ENCODE results near the gene PI3.
"Not testable (repeated sequence)": the region's sequence is repeated elsewhere in the genome, so short reads cannot be mapped to it uniquely, and the experiment has no call there.

The PI3 gene

DNA sequence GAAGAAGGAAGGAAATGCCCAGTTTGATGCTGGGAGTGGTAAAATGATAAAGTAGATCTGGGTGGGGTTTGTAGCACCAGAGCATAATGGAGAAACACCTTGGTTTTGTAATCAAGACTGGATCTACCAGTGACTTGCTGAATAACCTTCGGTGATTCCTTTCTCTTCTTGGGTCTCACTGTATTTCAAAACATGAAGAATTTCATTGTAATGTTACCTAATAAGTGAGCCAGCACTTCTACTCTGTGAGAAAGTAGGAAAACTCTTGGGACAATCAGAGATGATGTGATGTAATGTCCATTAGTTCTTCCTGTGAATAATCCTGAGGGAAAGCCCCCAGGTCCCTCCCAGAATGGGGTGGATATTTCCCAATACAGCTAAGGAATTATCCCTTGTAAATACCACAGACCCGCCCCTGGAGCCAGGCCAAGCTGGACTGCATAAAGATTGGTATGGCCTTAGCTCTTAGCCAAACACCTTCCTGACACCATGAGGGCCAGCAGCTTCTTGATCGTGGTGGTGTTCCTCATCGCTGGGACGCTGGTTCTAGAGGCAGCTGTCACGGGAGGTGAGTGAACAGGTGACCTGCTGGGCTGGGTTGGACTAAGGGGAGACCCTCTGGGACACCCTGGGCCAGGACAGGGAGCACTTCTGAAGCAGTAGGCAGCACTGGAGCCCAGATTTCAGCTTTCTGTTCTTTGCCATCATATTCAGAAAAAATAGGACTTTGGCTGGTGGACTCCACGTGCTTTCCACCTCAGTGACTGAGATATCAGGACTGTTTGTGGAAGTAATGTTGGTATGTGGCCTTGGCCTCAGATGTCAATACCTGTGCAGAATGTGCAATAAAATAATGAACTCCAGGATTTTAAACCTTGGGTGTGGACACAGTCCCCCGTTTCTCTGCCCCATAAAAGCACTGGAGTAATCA lies at the start of gene PI3:
TSS of gene PI3 (plus strand) at position 469 of the 931 bp plus-strand sequence. CDS start at position 490, 21 bp downstream.
- no peak for DNase-seq
- Histone ChIP-seq H3K27me3 (ENCODE audit: insufficient read depth, low read depth, severe bottlenecking) (no peaks in the 10 kb centered on the region), H3K4me3 (ENCODE audit: low read depth, low read length) (no peak within 1 kb of the TSS), H3K27ac (no peak within 1 kb of the TSS), H3K9me3 (ENCODE audit: severe bottlenecking) (no peaks in the 10 kb centered on the region), H3K36me3 (no peaks in the 10 kb centered on the region)
- TF ChIP-seq CTCF (IDR thresholded peaks at IDR 0.05; ENCODE audit: low read depth, low read length) = no peak

DNA sequence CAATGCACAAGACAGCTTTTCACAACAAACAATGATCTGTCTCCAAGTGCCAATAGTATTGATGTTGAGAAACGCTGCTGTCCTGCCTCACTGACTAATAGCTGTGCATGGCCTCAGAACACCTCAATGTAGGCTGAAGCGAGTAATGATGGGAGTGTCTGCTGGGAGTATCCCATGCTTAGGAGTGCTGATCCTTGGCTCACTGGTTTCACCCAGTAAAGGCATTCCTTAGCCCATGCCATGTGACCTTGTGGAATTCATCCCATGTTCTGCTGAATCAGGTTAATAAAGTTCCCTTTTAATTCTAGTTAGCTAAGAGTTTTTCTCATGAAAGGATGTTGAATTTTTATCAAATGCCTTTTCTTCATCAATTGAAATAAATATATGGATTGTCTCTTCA lies 46.6 kb upstream of the PI3 start:
- Histone ChIP-seq H3K27ac (no peak overlapping the region), H3K9me3 (ENCODE audit: severe bottlenecking) (no peaks in the 10 kb centered on the region), H3K4me3 (ENCODE audit: low read depth, low read length) (no peak overlapping the region), H3K27me3 (ENCODE audit: insufficient read depth, low read depth, severe bottlenecking) (no peaks in the 10 kb centered on the region), H3K36me3 (no peaks in the 10 kb centered on the region)
- DNase-seq = no peak
- no peak for TF ChIP-seq CTCF (IDR thresholded peaks at IDR 0.05; ENCODE audit: low read depth, low read length)

- H3K36me3 ChIP-seq = no peaks in the 10 kb centered on the region
- H3K4me3 ChIP-seq (ENCODE audit: low read depth, low read length) = no peak overlapping the region
- TF ChIP-seq CTCF (IDR thresholded peaks at IDR 0.05; ENCODE audit: low read depth, low read length) = no peak
- H3K27me3 ChIP-seq (ENCODE audit: insufficient read depth, low read depth, severe bottlenecking) = no peaks in the 10 kb centered on the region
- H3K27ac ChIP-seq = no peak overlapping the region
- DNase-seq = no peak
- no peaks in the 10 kb centered on the region for H3K9me3 ChIP-seq (ENCODE audit: severe bottlenecking)
These were observed 37.8 kb upstream of the PI3 start for GRCh38 chr20:45136911-45137310.

DNA sequence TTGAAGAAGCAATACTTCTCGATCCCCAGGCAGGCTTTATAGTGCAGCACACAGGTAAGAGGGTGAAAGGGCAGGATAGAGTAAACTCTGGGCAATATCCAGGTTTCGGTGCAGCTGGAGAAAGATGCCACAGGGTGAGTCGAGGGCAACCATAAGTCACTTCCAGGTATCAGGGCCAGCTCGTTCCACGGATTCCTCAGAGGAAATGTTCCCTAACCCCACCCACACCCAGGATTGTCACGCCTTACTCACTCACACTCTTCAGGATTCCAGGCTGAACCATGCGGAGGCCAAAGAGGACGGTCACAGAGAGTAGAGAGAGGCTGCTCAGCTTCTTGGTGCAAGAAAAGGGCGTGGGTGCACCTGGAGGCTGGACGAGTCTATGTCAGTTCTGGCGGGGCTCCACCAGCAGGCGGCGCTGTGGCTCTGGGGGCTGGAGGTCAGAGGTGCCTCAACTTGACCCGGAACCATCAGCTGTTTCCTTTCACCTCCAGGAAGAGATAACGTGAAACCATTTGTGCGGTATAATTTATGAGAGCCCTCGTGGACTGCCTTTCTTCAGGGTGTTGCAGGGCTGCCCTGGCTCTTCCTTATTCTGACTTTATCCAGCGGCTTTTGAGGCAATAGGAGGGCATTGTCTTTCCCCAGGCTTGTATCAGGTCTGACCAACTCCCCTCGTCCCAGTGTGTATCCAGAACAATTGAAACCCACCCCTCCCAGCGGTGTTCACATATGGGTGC lies 36.0 kb upstream of the PI3 start:
- DNase-seq = peak; percentile 75
- Histone ChIP-seq H3K9me3 (ENCODE audit: severe bottlenecking) (no peaks in the 10 kb centered on the region), H3K4me3 (ENCODE audit: low read depth, low read length) (no peak overlapping the region), H3K36me3 (no peaks in the 10 kb centered on the region), H3K27me3 (ENCODE audit: insufficient read depth, low read depth, severe bottlenecking) (no peaks in the 10 kb centered on the region), H3K27ac (peak overlapping the region; percentile 18; the same call in 1 of the 2 replicates)
- TF ChIP-seq CTCF (IDR thresholded peaks at IDR 0.05; ENCODE audit: low read depth, low read length) = peak; percentile 91

GRCh38 chr20:45139733-45140375 lies 34.8 kb upstream of the PI3 start:
- H3K27me3 ChIP-seq (ENCODE audit: insufficient read depth, low read depth, severe bottlenecking); H3K9me3 ChIP-seq (ENCODE audit: severe bottlenecking); H3K36me3 ChIP-seq; H3K4me3 ChIP-seq (ENCODE audit: low read depth, low read length): not testable (repeated sequence)
- peak; percentile 74 for DNase-seq
- peak overlapping the region; percentile 18; the same call in 1 of the 2 replicates for H3K27ac ChIP-seq

DNA sequence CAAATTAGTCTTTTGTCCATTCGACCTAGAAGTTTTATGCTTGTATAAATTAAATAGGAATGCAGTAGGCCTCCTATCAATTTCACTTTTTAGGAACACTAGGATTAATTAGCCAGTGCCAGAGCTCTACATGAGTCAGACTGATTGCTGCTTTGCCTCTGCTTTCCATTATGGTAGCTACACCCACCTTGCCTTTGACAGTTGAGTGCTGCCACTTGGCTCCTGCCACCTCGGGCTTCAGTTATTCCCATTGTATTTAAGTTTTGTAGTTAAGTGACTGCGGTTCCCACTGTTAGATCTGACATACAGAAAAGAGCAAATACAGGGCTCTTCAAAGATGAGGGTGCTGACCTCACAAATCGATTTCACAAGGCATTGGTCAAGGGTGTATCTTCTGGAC lies 33.9 kb upstream of the PI3 start:
- no peak overlapping the region for H3K4me3 ChIP-seq (ENCODE audit: low read depth, low read length)
- H3K36me3 ChIP-seq = no peaks in the 10 kb centered on the region
- no peak for TF ChIP-seq CTCF (IDR thresholded peaks at IDR 0.05; ENCODE audit: low read depth, low read length)
- H3K9me3 ChIP-seq (ENCODE audit: severe bottlenecking) = no peaks in the 10 kb centered on the region
- no peak for DNase-seq
- H3K27ac ChIP-seq = no peak overlapping the region
- H3K27me3 ChIP-seq (ENCODE audit: insufficient read depth, low read depth, severe bottlenecking) = no peaks in the 10 kb centered on the region
